Activated CD4-positive, alpha-beta T cell treated with anti-CD3 and anti-CD28 coated beads for 36 hours (primary cell): Measurements from ENCODE around the gene KCNJ18. TPM values are rescaled to one million over a fixed set of nuclear protein-coding genes. Genes with fewer than 3 reads are reported as not detected.
"Not testable (repeated sequence)": the region's sequence is repeated elsewhere in the genome, so short reads cannot be mapped to it uniquely, and the experiment has no call there.

ENCODE experiments used
- ATAC-seq: fragments of 200-7000 bp; cut with Tn5 transposase; one replicate; pipeline ENCODE4 v1.10.0; 2021; ENCODE audit warnings: mild to moderate bottlenecking, moderate library complexity
- CTCF ChIA-PET: fragments of 350-600 bp; sonication (Branson Sonifier 250); formaldehyde crosslinking; loops from one replicate; lab custom pipeline; 2021; ENCODE audit warnings: antibody characterized with exemption; lab: Charles Lee
- POLR2A ChIA-PET: fragments of 350-600 bp; sonication (Branson Sonifier 250); formaldehyde crosslinking; loops from one replicate; lab custom pipeline; 2021; ENCODE audit warnings: antibody characterized with exemption, inconsistent platforms; lab: Charles Lee
- DNase-seq: peaks from one replicate; pipeline ENCODE4 v3.0.0-alpha.2; 2020
- H3K27ac Mint-ChIP-seq: one replicate; pipeline ENCODE4 v1.8.0; 2021; ENCODE audit warnings: mixed read lengths
- H3K27me3 Mint-ChIP-seq: one replicate; pipeline ENCODE4 v1.8.0; 2021; ENCODE audit warnings: mixed read lengths
- H3K36me3 Mint-ChIP-seq: one replicate; pipeline ENCODE4 v1.8.0; 2021; ENCODE audit warnings: low read depth, mixed read lengths
- H3K4me1 Mint-ChIP-seq: one replicate; pipeline ENCODE4 v1.8.0; 2021; ENCODE audit warnings: mixed read lengths
- H3K4me3 Mint-ChIP-seq: one replicate; pipeline ENCODE4 v1.8.0; 2021; ENCODE audit warnings: mild to moderate bottlenecking, moderate library complexity, mixed read lengths
- H3K9me3 Mint-ChIP-seq: one replicate; pipeline ENCODE4 v1.8.0; 2021; ENCODE audit warnings: low read depth, mixed read lengths
- intact Hi-C, 2 experiments: fragments of 100-400 bp; cut with DNase I in 1 of 2; cut with micrococcal nuclease in 1 of 2; formaldehyde crosslinking; loops; one replicate each; pipeline versions ENCODE4 v1.14.2 to v1.15.1; 2022 to 2024; cut with DNase I, micrococcal nuclease
- total RNA-seq, 2 experiments: library from RNA; stranded (reverse); gene quantifications; one replicate each; pipeline ENCODE4 v1.2.3, GENCODE V29; 2021

The KCNJ18 gene
- total RNA-seq, 2 experiments from 2014 or later: not detected

DNA sequence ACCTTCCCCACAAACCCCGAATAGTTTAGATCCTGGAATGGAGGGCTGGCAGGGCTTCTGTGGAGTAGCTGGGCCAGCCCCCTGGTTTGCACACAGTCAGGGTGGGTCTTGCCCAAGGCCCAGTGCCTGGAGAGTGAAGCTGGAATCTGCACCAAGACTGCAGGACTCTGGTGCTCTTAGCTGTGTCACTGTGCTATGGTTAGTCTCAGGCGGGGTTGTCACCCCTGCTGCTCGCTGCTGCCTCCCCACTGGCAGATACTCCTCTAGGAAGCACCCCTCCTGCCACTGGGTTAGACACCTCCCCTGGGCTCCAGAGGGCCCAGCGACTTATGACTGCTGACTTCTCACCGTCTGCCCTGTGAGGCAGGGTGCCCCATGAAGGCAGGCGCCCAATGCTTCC is 842 bp upstream of the KCNJ18 start:
- H3K4me3 Mint-ChIP-seq, DNase-seq, ATAC-seq, H3K27ac Mint-ChIP-seq, H3K36me3 Mint-ChIP-seq, H3K4me1 Mint-ChIP-seq, H3K9me3 Mint-ChIP-seq, intact Hi-C loops, POLR2A ChIA-PET, CTCF ChIA-PET, H3K27me3 Mint-ChIP-seq: not testable (repeated sequence)

DNA sequence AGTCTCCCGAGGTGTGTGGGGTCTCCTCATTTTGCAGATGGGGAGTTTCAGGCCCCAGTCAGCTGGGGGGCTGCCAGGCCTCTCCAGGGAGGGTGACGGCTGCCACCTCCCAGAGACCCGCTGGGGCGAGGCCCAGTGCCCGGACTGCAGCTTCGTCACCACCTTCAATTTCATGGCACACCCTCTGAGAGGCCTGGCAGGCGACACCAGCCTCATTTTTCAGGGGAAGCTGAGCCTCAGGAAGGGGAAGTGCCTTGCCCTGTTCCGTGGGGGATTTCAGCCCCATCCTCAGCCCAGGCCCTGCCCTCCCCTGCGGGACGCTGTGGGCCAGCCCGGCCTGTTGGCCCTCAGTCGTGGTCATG is 362 bp downstream of the KCNJ18 start:
- CTCF ChIA-PET: interaction anchor here (0.6 kb wide), 1 partner anchor 482 kb away, joined by 4 read pairs; no protein-coding TSS in a partner anchor
- DNase-seq, POLR2A ChIA-PET, ATAC-seq, H3K27ac Mint-ChIP-seq, H3K4me3 Mint-ChIP-seq, H3K4me1 Mint-ChIP-seq, H3K9me3 Mint-ChIP-seq, intact Hi-C loops, H3K27me3 Mint-ChIP-seq, H3K36me3 Mint-ChIP-seq: not testable (repeated sequence)

DNA sequence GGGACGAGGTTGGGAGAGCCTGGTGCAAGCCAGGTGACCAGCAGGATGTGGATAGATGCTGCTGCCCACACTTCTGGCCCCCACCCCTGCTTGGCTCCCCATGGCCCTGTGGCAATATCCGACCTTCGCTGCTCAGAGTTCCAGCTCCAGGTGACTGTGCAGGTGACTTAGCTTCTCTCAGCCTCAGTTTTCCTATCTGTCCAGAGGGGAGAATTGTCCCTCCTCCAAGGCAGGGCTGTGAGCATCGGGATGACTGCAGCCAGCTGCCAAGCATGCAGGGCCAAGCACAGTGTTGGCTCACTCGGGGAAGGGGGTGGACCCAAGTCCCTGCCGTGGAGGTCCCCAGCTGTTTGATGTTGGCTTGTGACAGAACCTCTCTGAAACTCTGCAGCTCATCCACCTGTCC is 1.1 kb downstream of the KCNJ18 start:
- H3K36me3 Mint-ChIP-seq, H3K9me3 Mint-ChIP-seq, H3K4me3 Mint-ChIP-seq, ATAC-seq, POLR2A ChIA-PET, H3K4me1 Mint-ChIP-seq, intact Hi-C loops, DNase-seq, H3K27ac Mint-ChIP-seq, H3K27me3 Mint-ChIP-seq: not testable (repeated sequence)
- CTCF ChIA-PET: interaction anchor here (0.6 kb wide), 1 partner anchor 481 kb away, joined by 4 read pairs; no protein-coding TSS in a partner anchor

DNA sequence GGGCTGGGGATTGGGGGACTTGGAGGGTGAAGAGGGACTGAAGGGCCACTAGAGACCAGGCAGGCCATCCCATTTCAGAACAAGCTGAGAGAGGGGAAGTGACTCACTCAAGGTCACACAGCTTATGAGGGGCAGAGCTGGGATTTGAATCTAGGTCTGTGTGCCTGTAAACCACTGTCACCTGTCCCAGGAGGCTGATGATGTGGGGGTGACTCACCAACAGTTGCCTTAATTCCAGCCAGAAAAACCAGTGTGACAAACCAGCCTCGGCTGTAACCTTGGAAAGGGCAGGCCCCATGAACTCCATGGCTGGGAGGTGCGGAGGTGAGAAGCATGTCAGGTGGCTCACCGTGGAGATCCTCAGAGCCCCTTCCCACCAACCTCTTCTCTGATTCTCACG is 1.6 kb downstream of the KCNJ18 start:
- ATAC-seq, CTCF ChIA-PET, H3K27ac Mint-ChIP-seq, H3K27me3 Mint-ChIP-seq, DNase-seq, POLR2A ChIA-PET, H3K4me3 Mint-ChIP-seq, H3K36me3 Mint-ChIP-seq, H3K9me3 Mint-ChIP-seq, intact Hi-C loops, H3K4me1 Mint-ChIP-seq: not testable (repeated sequence)

DNA sequence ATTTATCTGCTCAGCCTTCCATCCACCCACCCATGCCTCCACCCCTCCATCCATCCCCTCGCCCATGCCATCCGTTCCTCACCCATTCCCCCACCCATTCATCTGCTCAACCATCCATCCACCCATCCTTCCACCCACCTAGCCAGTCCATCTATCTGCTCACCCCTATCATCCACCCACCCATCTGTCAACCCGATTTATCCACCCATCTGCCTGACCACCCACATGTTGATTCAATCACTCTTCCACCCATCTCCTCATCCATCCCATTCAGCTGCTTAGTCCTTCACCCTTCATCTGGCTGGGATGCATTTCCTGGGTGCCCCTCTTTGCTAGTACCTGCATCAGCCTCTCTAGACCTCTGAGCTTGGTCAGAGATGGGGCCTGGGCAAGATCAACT is 3.9 kb downstream of the KCNJ18 start:
- CTCF ChIA-PET, DNase-seq, intact Hi-C loops, H3K27ac Mint-ChIP-seq, H3K4me3 Mint-ChIP-seq, ATAC-seq, H3K9me3 Mint-ChIP-seq, H3K27me3 Mint-ChIP-seq, POLR2A ChIA-PET, H3K4me1 Mint-ChIP-seq, H3K36me3 Mint-ChIP-seq: not testable (repeated sequence)

DNA sequence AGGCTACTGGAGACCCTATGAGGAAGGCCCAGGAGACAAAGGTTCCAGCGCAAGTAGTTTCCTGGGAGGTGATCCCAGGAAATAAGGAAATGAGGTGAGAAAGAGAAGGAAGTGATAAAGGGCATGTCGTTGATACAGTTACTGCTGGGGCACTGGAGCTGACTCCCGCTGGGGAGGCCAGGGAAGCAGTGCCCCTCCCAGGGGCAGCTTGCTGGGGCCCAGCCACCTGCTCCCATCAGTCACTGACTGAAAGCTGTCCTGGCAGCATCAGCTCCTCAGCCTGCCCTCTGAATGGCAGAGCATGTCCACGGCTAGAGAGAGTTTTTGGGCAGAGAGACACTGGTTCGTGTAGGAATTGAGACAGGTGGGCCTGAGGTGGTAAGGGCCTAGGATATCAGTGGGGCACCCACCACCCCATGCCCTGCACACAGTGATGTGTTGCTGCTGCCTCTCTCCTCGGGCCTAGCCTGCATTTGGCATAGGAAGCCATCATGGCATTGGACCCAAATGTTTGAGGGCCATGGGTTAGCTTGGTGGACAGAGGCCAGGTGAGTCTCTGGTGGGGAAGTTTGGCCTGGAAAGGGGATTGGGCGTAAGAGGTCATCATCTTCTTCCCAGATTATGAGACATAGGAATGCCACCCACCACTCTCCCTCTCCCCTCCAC is 4.7 kb downstream of the KCNJ18 start:
- intact Hi-C loops, ATAC-seq, H3K4me1 Mint-ChIP-seq, H3K36me3 Mint-ChIP-seq, H3K27me3 Mint-ChIP-seq, H3K4me3 Mint-ChIP-seq, CTCF ChIA-PET, POLR2A ChIA-PET, H3K9me3 Mint-ChIP-seq, H3K27ac Mint-ChIP-seq, DNase-seq: not testable (repeated sequence)

DNA sequence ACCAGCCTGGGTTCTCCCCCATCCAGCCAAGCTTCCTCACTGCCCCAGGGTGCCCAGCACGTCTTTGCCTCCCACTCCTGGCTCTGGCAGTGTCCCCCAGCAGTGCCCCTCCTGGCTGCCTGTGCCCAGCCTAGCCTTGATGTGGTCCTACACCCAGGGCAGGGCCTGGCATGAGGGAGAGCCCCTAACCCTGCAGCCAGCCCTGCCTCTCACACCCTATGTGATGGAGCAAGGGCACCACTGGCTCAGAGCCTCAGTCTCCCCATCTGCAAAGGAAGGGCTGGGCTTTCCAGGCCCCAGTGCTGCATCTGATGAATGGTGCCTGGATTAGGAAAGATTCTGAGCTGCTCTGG is 5.2 kb downstream of the KCNJ18 start:
- POLR2A ChIA-PET, H3K9me3 Mint-ChIP-seq, H3K27ac Mint-ChIP-seq, H3K27me3 Mint-ChIP-seq, ATAC-seq, intact Hi-C loops, CTCF ChIA-PET, H3K36me3 Mint-ChIP-seq, H3K4me1 Mint-ChIP-seq, H3K4me3 Mint-ChIP-seq, DNase-seq: not testable (repeated sequence)

DNA sequence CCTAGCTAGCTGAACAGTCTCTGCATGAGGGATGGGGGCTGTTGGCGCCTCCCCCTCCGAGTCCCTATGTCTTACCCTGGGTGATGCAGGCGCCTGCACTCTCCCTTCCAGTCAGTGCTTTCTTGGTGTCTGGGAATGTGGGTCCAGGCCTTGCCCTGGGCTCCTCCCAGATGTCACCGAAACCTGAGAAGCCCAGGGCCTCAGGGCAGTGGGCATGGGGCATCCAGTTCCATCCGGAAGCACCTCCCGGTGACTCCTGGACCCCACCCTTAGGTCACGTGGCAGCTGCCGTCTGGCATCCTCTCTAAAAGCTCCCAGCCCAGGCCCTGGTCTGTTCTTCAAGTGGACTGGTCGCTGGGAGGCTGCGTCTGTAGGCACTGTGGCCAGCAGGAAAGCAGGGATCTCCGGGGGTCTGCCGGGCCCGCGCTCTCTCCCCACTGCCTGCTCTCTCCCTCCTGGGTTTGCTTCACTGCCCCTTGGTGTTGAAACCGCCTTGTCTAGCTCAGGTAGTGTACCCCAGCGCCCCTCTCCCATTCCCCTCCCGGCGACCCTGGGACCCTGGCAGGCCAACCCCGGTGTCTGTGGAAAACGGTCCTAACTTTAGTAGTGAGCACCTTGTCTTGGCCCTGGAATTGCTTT is 6.2 kb downstream of the KCNJ18 start:
- CTCF ChIA-PET, H3K27ac Mint-ChIP-seq, DNase-seq, intact Hi-C loops, ATAC-seq, H3K36me3 Mint-ChIP-seq, POLR2A ChIA-PET, H3K4me3 Mint-ChIP-seq, H3K27me3 Mint-ChIP-seq, H3K9me3 Mint-ChIP-seq, H3K4me1 Mint-ChIP-seq: not testable (repeated sequence)

DNA sequence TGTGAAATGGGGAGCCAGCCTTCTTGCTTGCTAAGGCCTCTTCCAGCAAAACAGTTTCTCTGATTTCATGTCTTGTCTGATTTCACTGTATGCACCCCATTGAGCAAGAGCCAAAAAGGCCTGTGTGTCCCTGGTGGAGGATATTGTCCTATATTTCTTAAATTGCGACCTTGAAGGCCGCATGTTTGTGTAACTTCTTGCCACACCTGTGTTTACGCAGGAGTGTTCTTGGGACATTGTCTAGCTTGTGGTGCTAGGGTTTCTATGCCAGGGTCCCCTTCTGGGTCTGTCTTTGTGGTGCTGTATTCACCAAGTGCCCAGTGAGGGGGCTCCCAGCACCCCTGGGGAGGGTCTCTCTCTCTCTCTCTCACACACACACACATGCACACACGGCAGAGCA is 6.8 kb downstream of the KCNJ18 start:
- intact Hi-C loops: not testable (repeated sequence)

DNA sequence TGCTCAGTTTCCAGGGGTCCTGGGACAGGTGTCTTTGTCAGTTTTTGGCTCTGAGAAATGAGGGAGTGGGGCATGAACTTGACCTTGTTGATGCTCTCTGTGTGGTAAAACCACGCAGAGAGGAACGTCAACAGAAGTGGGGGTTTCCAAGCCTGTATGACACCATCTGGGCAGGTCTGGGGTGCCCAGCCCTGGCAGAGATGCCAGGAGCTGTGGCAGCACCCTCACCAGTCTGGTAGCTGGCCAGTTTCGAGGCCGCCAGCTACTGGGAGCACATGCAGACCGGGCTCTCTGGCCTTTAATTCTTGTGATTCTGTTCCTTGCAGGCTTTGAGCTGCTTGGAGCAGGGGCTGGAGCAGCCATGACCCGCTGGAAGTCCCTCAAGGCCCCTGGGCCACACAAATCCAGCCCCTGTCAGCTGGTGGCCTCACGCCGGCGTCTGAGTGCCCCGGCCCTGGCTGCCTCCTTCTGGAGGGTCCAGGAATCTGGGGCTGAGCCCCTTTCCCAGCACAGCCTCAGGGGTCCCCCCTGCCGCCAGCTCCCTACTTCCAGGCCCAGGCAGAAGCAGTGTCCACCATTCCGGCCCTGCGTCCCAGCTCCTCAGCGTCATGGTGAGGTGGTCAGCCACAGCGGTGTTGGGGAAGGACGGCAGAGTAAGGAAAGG is 7.4 kb downstream of the KCNJ18 start:
- H3K4me3 Mint-ChIP-seq, H3K27ac Mint-ChIP-seq, CTCF ChIA-PET, intact Hi-C loops, DNase-seq, H3K9me3 Mint-ChIP-seq, H3K27me3 Mint-ChIP-seq, H3K4me1 Mint-ChIP-seq, H3K36me3 Mint-ChIP-seq, ATAC-seq, POLR2A ChIA-PET: not testable (repeated sequence)

More for the DNA sequence above, 6.8 kb downstream of the KCNJ18 start:
- CTCF ChIA-PET, H3K27ac Mint-ChIP-seq, H3K36me3 Mint-ChIP-seq, POLR2A ChIA-PET, ATAC-seq, H3K9me3 Mint-ChIP-seq, DNase-seq, H3K4me1 Mint-ChIP-seq, H3K27me3 Mint-ChIP-seq, H3K4me3 Mint-ChIP-seq: not testable (repeated sequence)

DNA sequence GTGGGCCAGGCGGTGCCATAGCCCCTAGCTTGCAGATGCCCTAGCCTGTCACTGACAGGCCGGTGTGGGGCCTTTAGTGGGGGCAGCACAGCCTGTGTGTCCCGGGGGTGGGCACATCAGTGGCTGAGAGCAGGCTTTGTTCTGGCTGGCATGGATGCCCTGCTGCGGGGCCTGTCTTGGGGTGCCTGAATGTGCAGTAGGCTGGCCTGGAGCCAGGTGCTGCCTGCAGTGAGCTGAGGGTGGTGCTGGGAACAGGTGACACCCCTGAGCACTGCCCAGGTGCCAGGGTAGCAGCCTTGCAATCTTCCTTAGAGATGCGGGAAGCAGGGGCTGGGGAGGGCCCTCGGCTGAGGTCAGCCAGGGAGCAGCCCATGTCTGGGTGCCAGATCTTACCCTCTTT is 8.8 kb downstream of the KCNJ18 start:
- DNase-seq, H3K27me3 Mint-ChIP-seq, H3K9me3 Mint-ChIP-seq, intact Hi-C loops, ATAC-seq, H3K4me1 Mint-ChIP-seq, POLR2A ChIA-PET, H3K27ac Mint-ChIP-seq, CTCF ChIA-PET, H3K36me3 Mint-ChIP-seq, H3K4me3 Mint-ChIP-seq: not testable (repeated sequence)

DNA sequence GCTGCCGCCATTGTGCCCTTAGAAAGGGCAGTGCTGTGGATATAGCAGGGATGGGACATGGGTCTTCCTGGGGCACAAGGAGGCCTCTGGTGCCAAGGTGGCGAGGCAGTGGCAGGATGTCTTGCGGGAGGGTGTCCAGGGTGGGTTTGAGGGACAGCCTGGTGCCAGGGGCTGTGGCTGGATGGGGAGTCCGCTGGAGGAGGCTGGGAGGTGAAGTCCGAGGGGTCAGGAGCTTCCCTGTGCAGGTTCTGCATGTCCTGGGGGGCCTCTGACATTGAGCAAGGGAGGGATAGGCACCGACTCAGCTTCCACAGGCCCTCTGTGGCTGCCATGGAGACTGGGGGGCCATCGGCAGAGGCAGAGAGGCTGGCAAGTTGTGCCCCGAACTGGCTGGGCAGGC is 9.7 kb downstream of the KCNJ18 start:
- H3K4me1 Mint-ChIP-seq, intact Hi-C loops, CTCF ChIA-PET, H3K9me3 Mint-ChIP-seq, H3K27me3 Mint-ChIP-seq, ATAC-seq, H3K27ac Mint-ChIP-seq, H3K4me3 Mint-ChIP-seq, H3K36me3 Mint-ChIP-seq, POLR2A ChIA-PET, DNase-seq: not testable (repeated sequence)
